A673 (cell line): ENCODE measurements around the gene MATR3. TPM values are rescaled to one million over a fixed set of nuclear protein-coding genes. Genes with fewer than 3 reads are reported as not detected.

ENCODE experiments used
- BruUV-seq: library from RNA; stranded (reverse); fragments of 400-500 nt; replicated peaks from 2 replicates; lab custom pipeline; 2021; lab: Mats Ljungman, UMichigan
- CTCF ChIA-PET: fragments of 300-600 bp; sonication (Branson Sonifier 250); formaldehyde crosslinking; loops from one replicate; lab custom pipeline; 2022; ENCODE audit warnings: antibody characterized with exemption; lab: Charles Lee
- POLR2A ChIA-PET: fragments of 300-600 bp; sonication (Branson Sonifier 250); formaldehyde crosslinking; loops from one replicate; lab custom pipeline; 2022; ENCODE audit warnings: antibody characterized with exemption; ENCODE audit not compliant: low non-redundant PET; lab: Charles Lee
- DNase-seq: peaks from one replicate; pipeline ENCODE4 v3.0.0-alpha.2; 2015; ENCODE audit warnings: low spot score
- H3K27ac ChIP-seq: fragments of 200-600 bp; sonication (generic); 2 replicates; pipeline ENCODE4 v1.5.1; 2016; ENCODE audit warnings: mixed run types, low read depth, mild to moderate bottlenecking, mixed read lengths, antibody characterized with exemption, low read length; ENCODE audit not compliant: poor library complexity, severe bottlenecking
- H3K27me3 ChIP-seq: fragments of 200-600 bp; sonication (generic); replicated peaks from 2 replicates; pipeline ENCODE4 v1.6.1; 2017; ENCODE audit warnings: mixed run types, low read depth, mild to moderate bottlenecking, mixed read lengths, antibody characterized with exemption, low read length; ENCODE audit not compliant: insufficient read depth, poor library complexity
- H3K36me3 ChIP-seq: fragments of 200-600 bp; sonication (generic); 2 replicates; pipeline ENCODE4 v1.6.1; 2016; ENCODE audit warnings: mixed run types, mild to moderate bottlenecking, mixed read lengths, antibody characterized with exemption, low read length; ENCODE audit not compliant: insufficient read depth, poor library complexity, severe bottlenecking
- H3K4me1 ChIP-seq: fragments of 200-600 bp; sonication (generic); 2 replicates; pipeline ENCODE4 v1.6.1; 2017; ENCODE audit warnings: mixed run types, mild to moderate bottlenecking, mixed read lengths, antibody characterized with exemption, low read length; ENCODE audit not compliant: insufficient read depth, poor library complexity, severe bottlenecking
- H3K4me3 ChIP-seq: fragments of 200-600 bp; sonication (generic); 2 replicates; pipeline ENCODE4 v1.5.1; 2016; ENCODE audit warnings: low read depth, mixed run types, mild to moderate bottlenecking, mixed read lengths, low read length; ENCODE audit not compliant: poor library complexity, severe bottlenecking
- H3K9me3 ChIP-seq: fragments of 200-600 bp; sonication (generic); 2 replicates; pipeline ENCODE4 v1.6.1; 2016; ENCODE audit warnings: mixed run types, low read depth, mild to moderate bottlenecking, mixed read lengths, antibody characterized with exemption, low read length; ENCODE audit not compliant: poor library complexity, severe bottlenecking
- EZH2 ChIP-seq: fragments of 200-600 bp; sonication (generic); IDR thresholded peaks from 2 replicates; pipeline ENCODE4 v1.6.1; 2017; ENCODE audit warnings: borderline replicate concordance, low read depth, mild to moderate bottlenecking, mixed read lengths, antibody characterized with exemption, low read length; ENCODE audit not compliant: poor library complexity, severe bottlenecking
- intact Hi-C: fragments of 100-400 bp; cut with micrococcal nuclease; formaldehyde crosslinking; loops from one replicate; pipeline ENCODE4 v1.10.0; 2022; ENCODE audit not compliant: unreplicated experiment
- total RNA-seq: library from RNA; stranded (reverse); gene quantifications from 2 replicates; pipeline ENCODE4 v1.2.3, GENCODE V29; 2021
- TF ChIP-seq, protein P1 (sequence below): fragments of 300-800, 200-600 bp; sonication (generic); conservative IDR thresholded peaks from 2 replicates; pipeline ENCODE4 v1.5.1; 2017; ENCODE audit warnings: low read depth, mild to moderate bottlenecking, antibody characterized with exemption, low read length, moderate library complexity, mixed read lengths

Gene MATR3
- total RNA-seq, 1 experiment from 2014 or later = 286 TPM

DNA sequence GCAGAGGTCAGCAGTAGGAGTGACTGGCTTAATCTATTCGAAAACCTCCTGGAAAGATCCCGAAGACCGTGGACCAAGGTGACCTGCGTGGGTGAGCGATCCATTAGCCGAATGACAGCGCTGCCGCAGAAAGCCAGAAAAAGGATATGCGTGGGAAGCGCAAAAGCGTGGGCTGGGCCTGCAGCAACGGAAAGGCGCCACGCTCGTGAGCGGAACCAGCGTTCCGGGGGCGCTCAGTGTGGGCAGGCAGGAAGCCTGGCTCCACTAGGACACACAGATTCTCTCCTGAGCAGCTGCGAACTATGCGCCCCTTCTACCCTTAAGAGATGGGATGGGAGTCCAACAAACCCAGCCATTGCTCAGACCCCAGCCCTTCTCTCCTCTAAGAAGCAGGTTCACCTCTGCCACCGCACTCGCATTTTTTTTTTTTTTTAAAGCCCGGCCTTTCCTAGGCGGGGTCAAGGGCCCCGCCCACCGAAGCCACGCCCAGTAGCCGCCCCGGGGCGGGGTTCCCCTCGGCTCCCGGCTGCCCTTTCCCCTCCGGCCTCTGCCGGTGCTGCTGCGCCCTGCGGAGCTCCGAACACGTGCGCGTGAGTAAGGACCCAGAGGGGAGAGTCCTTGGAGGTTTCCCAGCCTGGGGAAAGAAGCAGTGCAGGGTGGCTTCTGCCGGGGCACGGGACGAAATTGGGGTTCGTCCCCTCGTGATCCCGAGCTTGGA lies 19.8 kb upstream of the MATR3 start:
- peaks cover 35% of the 10 kb centered on the region for H3K36me3 ChIP-seq
- peaks cover 47% of the 10 kb centered on the region for H3K4me1 ChIP-seq
- no peaks in the 10 kb centered on the region for H3K27me3 ChIP-seq
- TSS peak; percentile 69 for BruUV-seq
- ChIA-PET CTCF (no interaction called here), POLR2A (interaction anchor here (0.5 to 0.7 kb wide), 2 partner anchors 497 to 726 kb away, joined by 5 read pairs; no protein-coding TSS in a partner anchor)
- intact Hi-C loops = loop anchor here (10.0 kb wide), 1 partner anchor 809 kb away; the partner anchor contains the start of gene EGR1
- DNase-seq = peak; percentile 90
- no peaks in the 10 kb centered on the region for H3K9me3 ChIP-seq
- peak overlapping the region; percentile 73 for H3K4me3 ChIP-seq
- H3K27ac ChIP-seq = peak overlapping the region; percentile 75
- TF ChIP-seq EZH2 = no peak
- TF ChIP-seq, protein P1, sequence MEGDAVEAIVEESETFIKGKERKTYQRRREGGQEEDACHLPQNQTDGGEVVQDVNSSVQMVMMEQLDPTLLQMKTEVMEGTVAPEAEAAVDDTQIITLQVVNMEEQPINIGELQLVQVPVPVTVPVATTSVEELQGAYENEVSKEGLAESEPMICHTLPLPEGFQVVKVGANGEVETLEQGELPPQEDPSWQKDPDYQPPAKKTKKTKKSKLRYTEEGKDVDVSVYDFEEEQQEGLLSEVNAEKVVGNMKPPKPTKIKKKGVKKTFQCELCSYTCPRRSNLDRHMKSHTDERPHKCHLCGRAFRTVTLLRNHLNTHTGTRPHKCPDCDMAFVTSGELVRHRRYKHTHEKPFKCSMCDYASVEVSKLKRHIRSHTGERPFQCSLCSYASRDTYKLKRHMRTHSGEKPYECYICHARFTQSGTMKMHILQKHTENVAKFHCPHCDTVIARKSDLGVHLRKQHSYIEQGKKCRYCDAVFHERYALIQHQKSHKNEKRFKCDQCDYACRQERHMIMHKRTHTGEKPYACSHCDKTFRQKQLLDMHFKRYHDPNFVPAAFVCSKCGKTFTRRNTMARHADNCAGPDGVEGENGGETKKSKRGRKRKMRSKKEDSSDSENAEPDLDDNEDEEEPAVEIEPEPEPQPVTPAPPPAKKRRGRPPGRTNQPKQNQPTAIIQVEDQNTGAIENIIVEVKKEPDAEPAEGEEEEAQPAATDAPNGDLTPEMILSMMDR = no peak

DNA sequence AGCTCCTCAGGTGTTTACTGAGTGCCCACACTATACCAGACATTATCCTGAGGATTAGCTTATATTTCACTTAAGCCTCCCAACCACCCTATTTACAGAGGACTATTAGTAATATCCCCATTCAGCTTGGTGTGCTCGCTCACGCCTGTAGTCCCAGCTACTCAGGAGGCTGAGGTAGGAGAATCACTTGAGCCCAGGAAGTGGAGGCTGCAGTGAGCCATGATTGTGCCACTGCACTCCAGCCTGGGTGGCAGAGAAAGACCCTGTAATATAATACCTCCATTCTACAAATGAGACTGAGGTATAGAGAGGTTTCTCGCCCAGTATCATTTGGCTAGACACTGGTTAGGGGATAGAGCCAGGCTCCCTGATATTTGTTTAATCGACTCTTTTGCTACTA lies 18.0 kb upstream of the MATR3 start:
- intact Hi-C loops = loop anchor here (10.0 kb wide), 1 partner anchor 811 kb away; the partner anchor contains the start of gene EGR1
- no peak for DNase-seq
- Histone ChIP-seq H3K27ac (peak overlapping the region; percentile 22), H3K4me1 (peaks cover 47% of the 10 kb centered on the region), H3K27me3 (no peaks in the 10 kb centered on the region), H3K4me3 (peak overlapping the region; percentile 73), H3K9me3 (no peaks in the 10 kb centered on the region), H3K36me3 (peaks cover 51% of the 10 kb centered on the region)
- BruUV-seq = no TSS peak
- CTCF ChIA-PET = no interaction called here
- POLR2A ChIA-PET = no interaction called here
- no peak for TF ChIP-seq EZH2
- TF ChIP-seq, protein P1 = no peak

DNA sequence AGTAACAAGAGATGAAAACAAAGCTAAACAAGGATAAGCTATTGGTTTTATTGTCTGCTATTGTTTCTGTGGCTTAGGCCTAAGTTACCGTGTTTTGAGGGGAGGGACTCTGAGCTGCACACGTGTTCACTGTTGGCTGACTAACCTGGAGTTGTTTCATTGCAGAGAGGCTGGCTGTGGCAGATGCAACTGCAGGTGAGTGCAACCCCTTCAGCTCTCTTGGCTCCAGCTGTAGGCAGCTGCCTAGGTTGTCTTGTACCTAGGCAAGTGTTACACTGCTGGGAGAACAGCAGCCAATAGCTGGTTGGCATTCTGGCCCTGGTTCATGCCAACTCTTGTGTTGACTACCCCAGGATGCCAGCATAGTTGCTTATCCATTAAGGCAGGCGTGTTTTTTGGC lies 17.6 kb upstream of the MATR3 start:
- peaks cover 49% of the 10 kb centered on the region for H3K4me1 ChIP-seq
- no peaks in the 10 kb centered on the region for H3K9me3 ChIP-seq
- POLR2A ChIA-PET = no interaction called here
- peak overlapping the region; percentile 73 for H3K4me3 ChIP-seq
- intact Hi-C loops = loop anchor here (10.0 kb wide), 1 partner anchor 811 kb away; the partner anchor contains the start of gene EGR1
- peak overlapping the region; percentile 22 for H3K27ac ChIP-seq
- H3K36me3 ChIP-seq = peaks cover 56% of the 10 kb centered on the region
- DNase-seq = no peak
- no peaks in the 10 kb centered on the region for H3K27me3 ChIP-seq
- CTCF ChIA-PET = no interaction called here
- TF ChIP-seq EZH2 = no peak
- BruUV-seq = no TSS peak
